Measurements from ENCODE around the gene ADAMTS17.

Gene ADAMTS17

DNA sequence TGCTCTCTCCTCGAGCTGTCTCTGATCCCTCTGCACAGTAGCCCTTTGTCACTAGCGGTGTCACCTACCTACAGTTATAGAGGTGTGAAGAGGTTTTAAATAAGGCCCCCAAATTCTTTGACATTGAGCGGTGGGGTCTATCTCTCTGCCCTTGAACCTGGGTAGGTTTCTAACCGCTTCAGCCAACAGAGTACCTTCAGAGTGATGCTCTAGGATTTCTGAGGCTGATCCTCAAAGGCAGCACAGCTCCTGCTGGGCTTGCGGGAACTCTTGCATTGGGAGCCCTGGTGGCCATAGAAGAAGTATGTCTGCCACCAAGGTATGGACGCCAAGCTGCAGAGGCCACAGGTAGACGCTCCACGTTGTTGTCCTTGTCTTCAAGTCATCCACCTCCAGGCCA, 35.7 kb downstream of the ADAMTS17 start:
- no peak overlapping the region for H3K4me3 ChIP-seq (ENCODE audit: low read length)
- no peak for DNase-seq (ENCODE audit: low read depth)
- TF ChIP-seq, protein P1, sequence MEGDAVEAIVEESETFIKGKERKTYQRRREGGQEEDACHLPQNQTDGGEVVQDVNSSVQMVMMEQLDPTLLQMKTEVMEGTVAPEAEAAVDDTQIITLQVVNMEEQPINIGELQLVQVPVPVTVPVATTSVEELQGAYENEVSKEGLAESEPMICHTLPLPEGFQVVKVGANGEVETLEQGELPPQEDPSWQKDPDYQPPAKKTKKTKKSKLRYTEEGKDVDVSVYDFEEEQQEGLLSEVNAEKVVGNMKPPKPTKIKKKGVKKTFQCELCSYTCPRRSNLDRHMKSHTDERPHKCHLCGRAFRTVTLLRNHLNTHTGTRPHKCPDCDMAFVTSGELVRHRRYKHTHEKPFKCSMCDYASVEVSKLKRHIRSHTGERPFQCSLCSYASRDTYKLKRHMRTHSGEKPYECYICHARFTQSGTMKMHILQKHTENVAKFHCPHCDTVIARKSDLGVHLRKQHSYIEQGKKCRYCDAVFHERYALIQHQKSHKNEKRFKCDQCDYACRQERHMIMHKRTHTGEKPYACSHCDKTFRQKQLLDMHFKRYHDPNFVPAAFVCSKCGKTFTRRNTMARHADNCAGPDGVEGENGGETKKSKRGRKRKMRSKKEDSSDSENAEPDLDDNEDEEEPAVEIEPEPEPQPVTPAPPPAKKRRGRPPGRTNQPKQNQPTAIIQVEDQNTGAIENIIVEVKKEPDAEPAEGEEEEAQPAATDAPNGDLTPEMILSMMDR (conservative IDR thresholded peaks at IDR 0.05; ENCODE audit: low read length): no peak

DNA sequence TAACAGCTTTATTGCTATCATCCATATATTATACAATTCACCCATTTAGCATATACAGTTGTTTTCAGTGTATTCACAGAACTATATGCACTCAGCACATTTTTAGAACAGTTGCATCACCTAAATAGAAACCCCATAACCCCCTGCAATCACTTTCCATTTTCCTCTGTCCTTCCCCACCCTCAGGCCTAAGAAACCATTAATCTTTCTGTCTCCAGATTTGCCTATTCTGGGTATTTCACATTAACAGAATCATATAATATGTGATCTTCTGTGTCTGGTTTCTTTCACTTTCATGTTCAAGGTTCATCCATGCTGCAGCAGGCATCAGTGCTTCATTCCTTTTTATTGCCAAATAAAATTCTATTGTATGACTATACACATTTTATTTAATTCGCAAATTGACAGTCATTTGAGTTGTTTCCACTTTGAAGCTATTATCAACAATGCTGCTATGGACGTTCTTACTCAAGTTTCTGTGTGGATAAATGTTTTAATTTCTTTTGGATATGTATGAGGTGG, 39.8 kb downstream of the ADAMTS17 start:
- no peak overlapping the region for H3K4me3 ChIP-seq (ENCODE audit: low read length)
- TF ChIP-seq, protein P1 (conservative IDR thresholded peaks at IDR 0.05; ENCODE audit: low read length): no peak
- DNase-seq (ENCODE audit: low read depth): no peak

DNA sequence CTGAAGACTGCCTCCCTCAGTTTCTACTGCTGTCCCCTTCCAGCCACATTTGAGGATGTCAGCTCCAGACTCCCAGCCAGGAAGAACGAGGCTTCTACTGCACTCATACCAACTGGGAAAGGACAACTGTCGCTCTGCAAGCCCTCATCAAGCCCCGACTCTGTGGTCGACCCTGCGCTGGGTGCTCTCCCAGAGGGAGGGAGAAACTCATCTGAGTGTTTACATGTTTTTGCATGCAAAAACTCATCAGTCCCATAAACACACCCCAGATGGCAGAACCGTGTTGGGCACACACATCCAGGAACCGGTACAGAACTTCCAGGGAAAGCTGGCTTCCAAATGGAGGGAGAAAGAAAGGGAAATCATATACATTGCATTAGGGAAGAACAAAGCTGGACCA, 43.5 kb downstream of the ADAMTS17 start:
- no peak for DNase-seq (ENCODE audit: low read depth)
- no peak overlapping the region for H3K4me3 ChIP-seq (ENCODE audit: low read length)
- TF ChIP-seq, protein P1 (conservative IDR thresholded peaks at IDR 0.05; ENCODE audit: low read length): no peak

DNA sequence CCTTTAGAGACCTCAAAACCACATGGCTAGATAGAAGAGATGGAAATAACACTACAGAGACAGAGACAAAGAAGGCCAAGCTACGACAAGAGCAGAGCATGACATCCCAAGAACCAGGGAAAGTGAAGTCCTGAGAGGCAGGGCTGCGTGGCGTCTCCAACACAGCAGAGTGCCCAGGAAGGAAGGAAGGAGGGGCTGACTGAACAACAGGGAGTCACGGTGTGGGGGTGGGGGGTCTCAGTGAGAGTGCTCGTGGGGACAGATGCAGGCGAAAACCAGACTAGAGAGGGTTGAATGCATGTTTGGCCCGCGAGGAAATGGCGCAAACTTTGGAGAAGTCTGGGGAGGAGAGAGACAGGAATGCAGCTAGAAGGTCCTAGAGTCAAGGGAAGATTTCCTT, 44.0 kb downstream of the ADAMTS17 start:
- TF ChIP-seq, protein P1 (conservative IDR thresholded peaks at IDR 0.05; ENCODE audit: low read length): no peak
- no peak overlapping the region for H3K4me3 ChIP-seq (ENCODE audit: low read length)

DNA sequence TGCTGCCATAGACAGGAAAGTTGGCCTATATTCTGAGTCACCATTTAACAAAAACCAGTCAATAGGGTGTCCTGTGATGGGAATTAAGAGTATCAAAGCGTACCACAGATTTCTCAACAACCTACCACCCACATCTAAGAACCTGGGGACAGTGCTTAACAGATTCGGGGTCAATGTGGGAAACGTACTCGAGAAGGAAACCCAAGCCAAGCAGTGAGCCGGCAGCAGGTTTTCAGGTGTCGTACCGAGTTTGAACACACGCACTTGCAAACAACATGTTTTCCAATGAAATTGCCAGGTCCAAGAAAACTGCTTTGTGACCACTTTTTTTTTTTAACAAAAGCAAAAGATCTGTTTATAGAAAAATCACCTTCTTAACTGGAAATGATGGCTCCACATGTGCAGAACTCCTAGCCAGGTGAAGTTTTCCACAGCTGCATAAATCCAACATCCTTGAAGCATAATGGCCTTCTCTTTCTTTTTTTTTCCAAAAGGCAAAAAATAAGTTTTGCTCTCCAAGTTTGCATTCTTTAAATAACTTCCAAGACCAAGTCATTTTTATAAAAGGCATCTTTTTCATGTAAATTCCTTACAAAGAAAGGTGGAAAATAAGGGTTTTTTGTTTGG, 45.7 kb downstream of the ADAMTS17 start:
- TF ChIP-seq, protein P1 (conservative IDR thresholded peaks at IDR 0.05; ENCODE audit: low read length): no peak
- DNase-seq (ENCODE audit: low read depth): no peak

More for the DNA sequence above, 44.0 kb downstream of the ADAMTS17 start:
- no peak for DNase-seq (ENCODE audit: low read depth)

DNA sequence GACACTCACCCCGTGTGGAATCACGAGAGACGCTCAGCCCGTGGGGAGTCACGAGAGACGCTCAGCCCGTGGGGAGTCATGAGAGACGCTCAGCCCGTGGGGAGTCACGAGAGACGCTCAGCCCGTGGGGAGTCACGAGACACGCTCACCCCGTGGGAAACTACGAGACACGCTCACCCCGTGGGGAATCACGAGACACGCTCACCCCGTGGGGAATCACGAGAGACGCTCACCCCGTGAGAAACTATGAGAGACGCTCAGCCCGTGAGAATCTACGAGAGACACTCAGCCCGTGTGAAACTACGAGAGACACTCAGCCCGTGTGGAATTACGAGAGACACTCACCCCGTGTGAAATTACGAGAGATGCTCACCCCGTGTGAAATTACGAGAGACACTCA, 49.8 kb downstream of the ADAMTS17 start:
- no peak for DNase-seq (ENCODE audit: low read depth)
- TF ChIP-seq, protein P1 (conservative IDR thresholded peaks at IDR 0.05; ENCODE audit: low read length): no peak
- no peak overlapping the region for H3K4me3 ChIP-seq (ENCODE audit: low read length)

More for the DNA sequence above, 45.7 kb downstream of the ADAMTS17 start:
- H3K4me3 ChIP-seq (ENCODE audit: low read length): no peak overlapping the region

DNA sequence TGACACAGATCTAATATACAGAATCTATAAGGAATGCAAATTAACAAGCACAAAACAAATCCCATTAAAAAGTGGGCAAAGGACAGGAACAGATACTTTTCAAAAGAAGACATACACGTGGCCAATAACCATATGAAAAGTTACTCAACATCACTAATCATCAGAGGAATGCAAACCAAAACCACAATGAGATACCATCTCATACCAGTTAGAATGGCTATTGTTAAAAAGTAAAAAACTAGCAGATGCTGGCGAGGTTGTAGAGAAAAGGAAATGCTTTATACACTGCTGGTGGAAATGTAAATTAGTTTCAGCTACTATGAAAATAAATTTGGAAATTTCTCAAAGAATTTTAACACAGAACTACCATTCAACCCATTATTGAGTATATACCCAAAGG, 50.7 kb downstream of the ADAMTS17 start:
- TF ChIP-seq, protein P1 (conservative IDR thresholded peaks at IDR 0.05; ENCODE audit: low read length): no peak
- no peak overlapping the region for H3K4me3 ChIP-seq (ENCODE audit: low read length)
- DNase-seq (ENCODE audit: low read depth): no peak
